MV-4-11 (cell line): ENCODE measurements around the gene C1orf115.
A peak's percentile ranks its signal among the peaks of the same experiment; 100 is the strongest.
"Not testable (repeated sequence)": the region's sequence is repeated elsewhere in the genome, so short reads cannot be mapped to it uniquely, and the experiment has no call there.

Experiments used
- DNase-seq: peaks from one replicate; lab custom pipeline; 2025; lab: John Stamatoyannopoulos, UW

The C1orf115 gene

DNA sequence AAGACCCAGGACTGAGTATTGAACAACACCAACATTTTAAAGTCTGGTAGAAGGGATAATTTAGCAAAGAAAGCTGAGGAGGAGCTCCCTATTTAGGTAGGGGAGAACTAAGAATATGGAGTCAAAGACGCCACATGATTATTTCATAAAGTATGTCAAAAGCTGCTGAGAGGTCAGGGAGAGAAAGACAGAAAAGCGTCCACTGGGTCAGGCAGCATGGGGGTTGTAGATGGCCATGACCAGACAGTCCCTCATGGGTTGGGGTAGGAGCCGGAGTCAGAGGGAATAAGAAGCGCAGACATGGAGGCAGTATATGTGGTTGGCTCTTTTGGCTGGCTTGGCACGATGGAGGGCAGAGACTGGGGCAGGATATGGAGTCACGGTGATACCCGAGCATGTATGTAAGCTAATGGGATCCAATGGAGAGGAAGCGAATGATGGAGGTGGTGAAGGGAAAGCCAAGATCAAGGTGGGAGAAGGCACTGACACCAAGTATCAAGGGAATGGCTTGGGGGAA, 4.8 kb downstream of the C1orf115 start:
- DNase-seq, result no peak

DNA sequence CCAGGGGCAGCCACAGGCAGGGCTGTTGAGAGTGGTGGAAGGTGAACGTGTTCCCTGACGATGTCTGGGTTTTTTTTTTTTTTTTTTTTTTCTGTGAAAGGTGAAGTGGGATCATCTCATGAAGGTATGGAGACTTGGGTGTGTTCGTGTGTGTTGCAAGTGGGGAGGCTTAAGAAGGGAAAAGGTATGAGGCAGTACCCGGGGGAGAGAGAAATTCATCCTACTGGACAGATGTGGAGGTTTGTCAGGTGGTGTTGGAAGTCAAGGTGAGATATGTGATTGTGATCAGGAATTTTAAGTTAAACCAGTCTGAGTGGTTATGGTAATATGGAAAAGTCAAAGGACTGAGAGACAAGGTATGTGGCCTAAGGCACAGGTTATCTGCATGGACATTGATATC, 5.3 kb downstream of the C1orf115 start:
- no peak for DNase-seq

DNA sequence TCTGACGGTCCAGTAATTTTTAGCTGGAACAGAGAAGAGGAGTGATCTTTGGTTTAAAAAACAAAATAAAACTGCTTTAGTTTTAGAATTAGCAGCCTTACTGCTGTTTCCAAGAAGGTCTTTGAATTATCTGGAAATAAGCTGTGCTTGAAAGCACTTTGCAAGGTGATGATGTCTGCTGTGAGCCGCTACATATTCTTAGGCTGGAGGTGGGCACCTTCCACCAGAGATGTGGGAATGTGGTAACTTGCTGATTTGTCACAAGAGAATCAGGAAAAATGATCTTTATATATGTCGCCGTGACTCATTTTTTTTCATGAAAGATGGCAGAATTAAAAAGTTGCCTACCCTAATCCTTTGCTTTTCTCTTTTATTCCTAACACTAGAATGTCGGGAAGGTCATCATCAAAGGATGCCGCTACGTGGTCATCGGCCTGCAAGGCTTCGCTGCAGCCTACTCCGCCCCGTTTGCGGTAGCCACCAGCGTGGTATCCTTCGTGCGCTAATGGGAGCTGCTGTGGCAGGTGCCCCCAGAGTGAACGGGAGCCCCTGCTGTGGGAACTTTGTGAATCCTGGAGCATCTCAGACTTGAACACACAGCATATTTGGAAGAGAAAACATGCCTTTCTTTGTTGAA, 6.2 kb downstream of the C1orf115 start:
- no peak for DNase-seq

DNA sequence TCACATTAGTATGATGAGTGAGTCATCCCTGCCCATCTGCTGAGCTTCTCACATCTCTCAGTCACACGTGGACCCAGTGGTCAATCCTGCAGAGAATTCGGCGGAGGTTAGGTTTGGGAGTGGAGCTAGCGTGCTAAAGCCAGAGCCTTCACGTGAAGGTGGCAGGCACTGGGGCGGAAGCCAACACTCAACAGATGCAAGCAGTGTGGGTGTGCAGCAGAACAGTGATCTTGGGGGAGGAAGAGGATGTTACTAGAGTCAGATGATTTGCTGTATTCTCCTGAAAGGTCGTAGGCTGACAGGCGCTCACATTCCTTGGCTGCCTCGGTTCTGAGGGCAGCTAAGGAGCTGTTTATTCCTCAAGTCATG, 6.7 kb downstream of the C1orf115 start:
- no peak for DNase-seq

DNA sequence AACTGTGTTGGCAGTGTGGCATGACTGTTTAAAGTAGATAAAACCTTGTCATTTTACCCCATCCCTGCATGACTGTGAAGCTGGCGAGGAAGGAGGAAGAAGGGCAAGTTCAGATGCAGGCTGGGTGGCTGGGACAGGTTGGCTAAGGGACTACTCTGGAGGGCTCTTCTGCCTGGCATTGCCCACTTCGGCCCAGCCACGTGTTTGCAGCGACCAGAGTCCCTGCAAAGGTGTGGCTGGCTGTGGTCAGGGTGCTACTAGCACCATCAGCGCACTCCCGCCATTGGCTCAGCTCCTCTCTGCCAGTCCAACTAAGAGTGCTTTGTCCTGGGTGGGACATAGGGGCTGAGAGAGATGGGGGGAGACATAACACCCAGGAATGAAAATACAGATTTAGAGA, 7.2 kb downstream of the C1orf115 start:
- DNase-seq, result no peak

DNA sequence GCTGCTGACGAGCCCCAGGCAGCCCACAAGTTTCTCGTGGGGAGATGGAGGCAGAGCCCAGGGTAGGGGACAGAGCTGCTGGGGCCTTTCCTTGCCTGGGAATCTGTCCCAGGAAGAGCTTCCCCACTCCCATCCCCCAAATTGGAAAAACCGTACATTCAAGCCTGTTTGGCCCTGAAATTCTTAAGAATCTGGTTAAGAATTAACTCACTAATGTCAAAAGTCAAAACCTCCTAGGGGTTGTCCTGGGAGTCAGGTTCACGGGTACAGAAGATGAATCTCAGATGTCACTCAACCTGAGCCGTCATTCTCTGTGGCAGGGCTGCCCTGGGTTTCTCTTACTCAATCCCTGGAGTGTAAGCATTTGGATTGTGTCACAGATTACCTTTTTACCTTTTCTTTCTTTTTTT, 8.4 kb downstream of the C1orf115 start:
- no peak for DNase-seq

DNA sequence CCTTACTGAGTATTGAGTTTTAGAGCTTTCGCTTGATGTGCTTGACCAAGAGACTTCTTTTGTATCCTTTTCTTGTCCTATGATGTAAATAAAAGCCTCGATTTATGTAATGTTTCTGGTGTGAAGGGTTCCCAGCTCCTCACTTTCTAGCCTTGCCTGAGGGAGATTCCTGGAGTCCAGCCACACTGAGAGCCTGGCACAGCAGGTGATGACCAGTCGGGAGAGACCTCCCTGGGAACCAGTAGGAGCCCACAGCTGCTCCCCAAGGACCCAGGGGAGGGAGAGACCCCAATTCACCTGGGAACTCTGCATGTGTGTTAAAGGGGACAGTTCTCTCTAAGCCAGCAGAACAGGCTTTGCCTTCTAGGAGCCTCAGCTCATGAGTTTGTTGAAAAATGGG, 8.9 kb downstream of the C1orf115 start:
- DNase-seq, result no peak

DNA sequence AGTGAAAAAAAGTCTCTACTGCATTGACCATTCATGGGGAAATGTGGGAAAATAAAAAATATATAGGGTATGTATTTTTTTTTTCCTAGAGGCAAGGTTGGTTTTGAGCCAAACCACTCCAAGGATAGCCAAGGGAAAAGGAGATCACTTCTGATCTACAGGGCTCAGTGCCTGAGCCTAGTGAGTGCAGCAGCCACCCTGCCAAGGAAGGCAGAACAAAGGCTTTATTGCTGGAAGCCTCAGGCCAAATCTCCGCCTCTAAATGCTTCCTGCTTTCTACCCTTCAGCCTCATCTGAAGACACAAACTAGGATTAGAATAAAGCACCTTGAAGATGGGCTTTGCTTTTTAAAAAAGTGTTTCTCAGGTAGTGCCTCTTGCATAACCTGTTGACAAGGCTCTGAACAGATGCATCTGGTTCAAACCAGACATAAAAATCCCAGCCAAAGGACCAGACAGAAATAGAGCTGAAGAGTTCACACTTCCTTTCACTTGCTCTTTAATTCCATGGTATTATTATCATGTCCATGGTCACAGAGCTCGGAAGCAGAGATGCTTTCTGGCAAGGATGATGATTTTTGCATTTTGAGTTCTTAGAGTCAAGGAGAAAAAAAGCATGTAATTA, 10.5 kb downstream of the C1orf115 start:
- DNase-seq, result no peak

DNA sequence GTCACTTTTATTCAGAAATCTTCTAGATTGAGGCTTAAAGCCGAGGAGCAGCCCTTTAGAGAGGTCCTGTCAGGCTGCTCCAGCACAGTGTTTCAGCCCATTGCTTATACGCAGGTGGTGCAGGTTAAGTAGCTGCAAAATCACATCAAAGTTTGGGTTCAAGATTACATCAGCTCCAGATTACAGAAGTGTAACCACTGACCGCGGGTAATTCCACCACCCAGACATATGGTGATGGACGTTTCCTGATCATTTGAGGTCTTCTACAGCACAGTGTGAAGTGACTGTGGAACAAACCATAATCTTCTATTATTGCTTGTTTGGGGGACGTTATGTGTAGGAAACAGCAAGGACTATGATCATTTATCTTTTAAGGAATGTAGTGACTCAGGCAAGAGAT, 11.8 kb downstream of the C1orf115 start:
- DNase-seq, result peak; percentile 71

DNA sequence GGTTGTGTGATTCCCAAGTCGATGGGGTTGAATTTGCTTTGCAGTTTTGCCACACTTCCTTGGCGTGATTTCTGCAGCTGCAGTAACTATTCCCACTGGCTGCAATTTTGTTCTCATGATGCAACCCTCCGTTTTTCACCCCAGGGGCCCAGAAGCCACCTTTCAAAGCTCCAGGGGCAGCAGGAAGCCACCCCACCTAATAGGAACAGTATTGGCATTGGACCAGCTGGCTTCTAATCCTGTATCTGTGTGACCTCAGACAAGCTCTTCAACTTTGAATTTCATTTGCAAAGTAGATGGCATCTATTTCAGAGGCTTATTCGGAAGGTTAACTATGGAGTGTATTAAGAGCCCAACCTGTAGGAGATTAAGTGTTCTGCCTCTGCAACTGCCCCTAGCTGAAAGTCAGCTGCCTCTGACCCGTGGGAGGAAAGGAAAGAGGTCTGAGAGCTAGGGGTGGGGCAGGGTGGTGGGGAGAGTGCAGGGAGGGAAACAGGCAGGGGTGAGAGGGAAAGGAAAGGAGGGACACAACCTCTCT, 12.6 kb downstream of the C1orf115 start:
- no peak for DNase-seq

DNA sequence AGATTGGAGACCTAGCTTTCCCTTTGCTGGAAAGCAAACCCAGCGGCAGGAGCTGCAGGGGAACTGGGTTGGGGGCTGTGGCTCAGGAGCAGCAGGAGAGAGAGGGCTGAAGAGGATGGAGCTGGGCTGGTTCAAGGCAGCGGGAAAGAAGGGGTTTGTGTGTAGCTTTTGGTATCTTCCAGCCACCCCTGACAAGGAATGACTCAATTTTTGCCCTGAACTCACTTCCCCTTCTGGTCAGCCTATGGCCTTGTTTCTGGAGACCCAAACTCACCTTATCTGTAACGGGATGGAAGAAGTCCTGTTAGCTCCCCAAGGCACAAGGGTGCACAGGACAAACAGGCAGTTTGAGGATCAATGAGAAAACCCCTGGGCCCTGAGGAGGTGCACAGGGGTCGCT, 13.1 kb downstream of the C1orf115 start:
- DNase-seq, result peak; percentile 33

DNA sequence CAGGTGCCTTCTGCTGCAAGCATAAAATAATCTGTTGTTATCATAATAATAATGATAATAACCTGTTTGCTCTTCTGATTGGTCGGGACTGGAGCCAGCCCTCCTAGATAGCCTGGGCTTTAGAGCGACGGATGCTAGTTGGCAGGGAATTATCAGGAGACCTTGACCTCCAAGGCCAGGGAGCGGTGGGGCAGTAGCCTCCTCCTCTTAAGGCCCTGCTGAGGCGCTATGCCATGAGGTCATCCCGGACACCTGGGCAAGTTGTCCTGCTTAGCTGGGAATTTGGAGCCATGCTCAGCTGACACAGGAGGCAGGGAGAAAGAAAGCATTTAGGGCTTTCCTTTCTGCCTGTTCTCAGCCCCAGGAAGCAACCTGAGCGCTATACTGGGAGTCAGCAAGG, 15.6 kb downstream of the C1orf115 start:
- no peak for DNase-seq

DNA sequence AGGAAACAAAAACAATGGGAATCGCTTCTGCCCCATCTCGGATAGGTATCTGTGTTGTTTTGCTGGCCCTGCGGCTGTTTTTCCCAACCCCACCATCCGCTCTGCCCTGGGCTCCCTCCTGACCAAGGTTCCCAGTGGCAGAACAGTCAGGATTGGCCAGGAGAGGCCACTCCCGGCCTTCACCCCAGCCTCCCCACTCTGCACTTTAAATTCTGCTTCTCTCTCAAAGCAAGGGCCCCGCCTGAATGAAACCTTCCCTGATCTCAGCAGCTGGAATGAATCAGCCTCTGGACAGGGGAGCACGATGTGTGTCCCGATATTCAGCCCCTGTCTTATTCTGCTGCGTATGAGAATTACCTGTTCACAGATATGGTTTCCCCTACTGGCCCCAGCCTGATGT, 16.3 kb downstream of the C1orf115 start:
- DNase-seq, result no peak

DNA sequence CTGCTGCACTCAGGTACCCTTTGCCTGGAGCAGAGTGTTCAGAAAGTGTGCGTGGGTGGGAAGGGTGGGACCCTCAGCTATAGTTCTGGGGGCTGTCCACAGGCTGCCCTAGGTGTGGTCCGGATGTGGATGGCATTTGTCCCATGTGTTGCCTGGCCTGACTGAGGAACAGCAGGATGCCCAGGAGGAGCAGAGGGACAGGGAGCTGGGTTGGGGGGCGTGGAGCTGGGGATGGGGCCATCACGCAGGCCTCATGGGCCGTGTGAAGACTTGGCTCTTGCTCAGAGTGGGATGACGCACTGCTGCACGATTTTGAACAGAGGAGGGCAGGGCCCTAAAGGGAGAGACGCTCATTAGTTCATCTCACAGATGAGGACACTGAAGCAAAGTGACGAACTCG, 17.0 kb downstream of the C1orf115 start:
- DNase-seq, result no peak

DNA sequence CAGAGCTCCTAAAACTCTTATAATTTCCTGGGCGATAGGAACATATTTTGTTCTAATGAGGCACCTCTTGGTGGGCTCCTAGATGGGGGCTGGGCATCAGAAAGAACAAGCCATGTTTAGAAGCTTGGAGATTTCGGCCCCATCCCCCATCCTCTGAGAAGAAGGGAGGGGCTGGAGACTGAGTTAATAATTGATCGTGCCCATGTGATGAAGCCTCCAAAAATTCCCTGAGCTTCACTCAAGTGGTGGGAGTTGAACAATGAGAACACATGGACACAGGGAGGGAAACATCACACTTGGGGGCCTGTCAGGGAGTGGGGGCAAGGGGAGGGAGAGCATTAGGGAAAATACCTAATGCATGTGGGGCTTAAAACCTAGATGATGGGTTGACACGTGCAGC, 18.1 kb downstream of the C1orf115 start:
- no peak for DNase-seq

DNA sequence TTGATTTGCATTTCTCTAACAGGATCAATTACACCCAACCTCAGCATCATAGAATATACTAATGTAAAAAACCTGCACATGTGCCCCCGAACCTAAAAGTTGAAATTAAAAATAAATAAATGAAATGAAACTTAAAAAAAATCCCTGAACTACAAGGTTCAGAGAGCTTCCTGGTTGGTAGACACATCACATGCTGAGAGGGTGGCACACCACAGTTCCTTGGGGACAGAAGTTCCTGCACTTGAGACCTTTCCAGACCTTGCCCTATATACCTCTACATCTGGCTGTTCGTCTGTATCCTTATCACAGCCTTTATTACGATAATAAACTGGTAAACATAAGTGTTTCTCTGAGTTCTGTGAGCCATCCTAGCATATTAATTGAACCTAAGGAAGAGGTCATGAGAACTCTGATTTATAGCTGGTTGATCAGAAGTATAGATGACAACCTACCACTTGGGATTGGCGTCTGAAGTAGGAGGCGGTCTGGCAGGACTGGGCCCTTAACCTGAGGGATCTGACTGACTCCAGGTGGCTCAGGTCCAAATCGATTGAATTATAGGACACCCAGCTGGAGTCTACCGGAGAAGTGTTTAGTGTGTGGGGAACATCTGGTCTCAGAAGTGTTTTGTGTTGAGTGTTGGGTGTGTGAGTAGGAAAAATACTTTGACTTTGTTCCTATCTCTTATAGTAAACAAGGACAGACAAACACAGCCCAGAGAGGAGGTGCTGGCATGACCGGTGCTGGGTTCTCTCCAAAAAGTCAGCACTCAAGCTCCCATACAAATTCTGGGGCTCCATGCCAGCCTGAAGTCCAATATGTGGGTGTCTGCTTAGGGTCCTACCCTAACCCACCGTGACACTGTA, 19.0 kb downstream of the C1orf115 start:
- DNase-seq, result no peak

DNA sequence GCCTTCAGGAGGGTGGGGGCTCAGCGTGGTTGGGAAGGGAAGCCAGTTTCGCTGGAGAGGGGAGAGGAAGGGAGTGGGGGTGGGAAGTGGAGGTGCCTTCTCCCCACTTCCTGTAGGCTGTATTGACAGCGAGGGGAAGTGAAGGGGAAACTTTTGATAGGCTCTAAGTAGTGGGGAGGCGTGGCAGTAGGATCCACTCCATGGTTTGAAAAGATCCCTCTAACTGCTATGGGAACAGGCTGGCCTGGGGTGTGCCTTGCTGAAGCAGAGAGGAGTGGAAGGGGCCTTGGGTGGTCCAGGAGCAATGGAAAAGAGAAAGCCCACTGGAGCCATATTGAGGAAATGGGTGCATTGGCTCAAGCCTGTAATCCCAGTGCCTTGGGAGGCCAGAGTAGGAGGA, 20.2 kb downstream of the C1orf115 start:
- no peak for DNase-seq

DNA sequence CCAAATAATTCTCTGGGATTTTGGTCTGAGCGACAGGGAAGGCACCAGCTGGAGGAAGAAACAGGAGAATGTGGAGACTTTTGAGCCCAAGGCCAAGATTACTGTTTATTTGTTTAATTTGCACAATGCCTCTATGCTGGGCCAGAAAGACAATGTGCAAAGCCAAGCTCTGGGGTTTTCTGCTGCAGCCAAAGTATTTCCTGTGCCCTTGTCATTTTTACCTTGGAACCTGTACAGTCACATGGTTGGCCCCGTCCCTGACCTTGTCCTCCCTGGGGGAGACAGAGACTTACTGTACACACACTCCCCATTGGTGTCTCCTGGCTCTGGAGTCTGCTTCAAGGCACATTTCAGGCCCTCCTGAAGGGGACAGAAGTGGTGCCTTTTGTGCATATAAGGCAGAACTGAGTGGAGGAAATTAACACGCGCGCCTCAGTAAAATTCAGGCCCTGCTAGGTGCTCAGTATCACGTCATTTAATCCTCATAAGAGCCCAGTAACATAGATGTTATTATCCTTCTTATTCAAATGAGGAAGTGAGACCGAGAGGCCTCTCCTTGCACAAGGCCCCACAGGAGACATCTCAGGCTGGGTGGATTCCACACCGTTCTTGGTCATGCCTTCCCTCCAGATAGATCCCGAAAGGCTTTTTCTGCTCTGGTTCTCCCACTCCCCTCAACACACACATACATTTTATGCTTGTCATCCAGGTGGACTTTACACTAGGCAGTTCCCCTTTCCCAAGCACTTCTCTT, 21.1 kb downstream of the C1orf115 start:
- peak; percentile 86 for DNase-seq

DNA sequence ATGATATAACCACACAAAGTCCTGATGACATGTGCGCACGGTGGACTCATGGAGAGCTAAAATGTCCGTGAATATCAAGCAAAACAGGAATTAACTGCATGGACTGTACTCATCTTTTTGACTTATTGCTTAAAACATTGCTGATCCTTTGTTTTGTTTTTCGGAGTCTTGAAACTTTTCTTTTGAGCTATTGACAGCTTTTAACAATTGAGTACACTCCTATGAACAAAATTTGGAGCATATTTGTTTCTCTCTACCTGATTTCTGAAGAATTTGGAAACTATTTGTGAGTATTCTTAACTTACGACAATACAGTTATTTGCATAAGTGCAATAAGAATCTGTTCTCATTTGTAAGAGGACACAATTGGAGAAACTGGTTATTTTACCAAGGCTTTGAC, 25.8 kb downstream of the C1orf115 start:
- DNase-seq, result not testable (repeated sequence)

DNA sequence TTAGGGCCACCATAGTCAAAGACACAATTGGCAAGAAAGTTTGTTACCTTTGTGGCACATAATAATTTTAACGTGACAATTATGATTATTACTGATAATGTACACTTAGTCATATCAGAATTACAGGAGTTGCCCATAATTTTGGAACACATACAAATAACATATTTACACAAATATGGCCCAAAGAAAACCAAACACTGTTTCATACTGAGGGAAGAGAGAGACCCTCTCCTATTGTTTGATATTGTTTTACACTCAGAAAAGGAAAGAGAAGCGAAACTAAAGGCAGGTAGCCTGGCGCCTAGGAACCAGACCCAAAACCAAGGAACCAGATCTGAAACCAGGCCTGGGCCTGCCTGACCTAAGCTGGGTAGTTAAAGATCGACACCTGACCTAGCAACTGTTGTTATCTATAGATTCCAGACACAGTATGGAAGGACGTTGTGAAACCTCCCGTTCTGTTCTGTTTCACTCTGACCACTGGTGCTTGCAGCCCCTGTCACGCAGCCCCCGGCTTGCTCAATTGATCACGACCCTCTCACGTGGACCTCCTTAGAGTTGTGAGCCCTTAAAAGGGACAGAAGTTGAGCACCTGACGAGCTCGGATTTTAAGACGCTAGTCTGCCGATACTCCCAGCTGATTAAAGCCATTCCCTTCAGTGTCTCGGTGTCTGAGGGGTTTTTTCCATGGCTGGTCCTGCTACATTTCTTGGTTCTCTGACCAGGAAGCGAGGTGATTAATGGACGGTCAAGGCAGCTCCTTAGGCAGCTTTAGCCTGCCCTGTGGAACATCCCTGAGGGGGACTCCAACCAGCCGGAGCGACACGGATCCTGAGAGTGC, 27.9 kb downstream of the C1orf115 start:
- no peak for DNase-seq

DNA sequence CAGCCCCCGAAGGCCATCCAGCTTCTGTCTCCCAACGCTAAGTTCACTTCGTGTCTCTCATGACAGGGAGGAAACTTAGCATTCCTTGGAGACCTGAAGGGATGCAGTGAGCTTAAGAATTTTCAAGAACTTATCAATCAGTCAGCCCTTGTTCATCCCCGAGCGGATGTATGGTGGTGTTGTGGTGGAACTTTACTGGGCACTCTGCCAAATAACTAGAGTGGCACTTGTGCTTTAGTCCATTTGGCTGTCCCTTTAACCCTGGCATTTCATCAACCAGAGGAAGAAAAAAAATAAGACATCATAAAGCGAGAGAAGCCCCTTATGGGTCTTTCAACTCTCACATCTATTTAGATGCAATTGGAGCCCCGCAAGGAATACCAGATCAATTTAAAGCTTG, 31.1 kb downstream of the C1orf115 start:
- peak; percentile 47 for DNase-seq
